Lower leg skin (tissue), 4 donors: ENCODE results near the gene KAZN. TPM values are rescaled to one million over a fixed set of nuclear protein-coding genes. Genes with fewer than 3 reads are reported as not detected.

Source experiments
- DNase-seq, 2 donors: peaks; one replicate each; pipeline ENCODE4 v3.0.0-alpha.2; 2019; ENCODE audit warnings: low spot score in 2 of 2
- H3K4me3 ChIP-seq: fragments of 200-600 bp; sonication (generic); 2 replicates; pipeline ENCODE4 v1.5.1; 2017; ENCODE audit warnings: mild to moderate bottlenecking, low read depth; ENCODE audit not compliant: poor library complexity, severe bottlenecking
- POLR2A ChIP-seq, 2 donors: fragments of 450-650 bp; IDR thresholded peaks; one replicate each; pipeline ENCODE4 v1.6.1; 2016 to 2017; ENCODE audit warnings: antibody characterized with exemption in 2 of 2, mild to moderate bottlenecking in 1 of 2, moderate library complexity in 1 of 2
- WGBS, 2 donors: methylation state at CpG; one replicate each; pipeline ENCODE4 v1.1.5; 2018; 5-methylcytosine and 5-hydroxymethylcytosine counted together
- intact Hi-C: fragments of 100-400 bp; cut with DNase I; formaldehyde crosslinking; loops from one replicate; pipeline ENCODE4 v1.15.0; 2023; ENCODE audit warnings: low total_unique reads
- total RNA-seq, 4 donors: library from RNA; depleted of rRNA; stranded (reverse); fragments of >200 nt; gene quantifications; one replicate each; pipeline ENCODE4 v1.1.0, GENCODE V29; 2016
- TF ChIP-seq, protein P1 (sequence below), 3 donors: fragments of 450-650 bp; IDR thresholded peaks; one replicate each; pipeline ENCODE4 v1.5.1; 2016; ENCODE audit warnings: antibody characterized with exemption in 3 of 3, mild to moderate bottlenecking in 3 of 3, moderate library complexity in 2 of 3

KAZN gene
- total RNA-seq, 4 donors from 2014 or later, result 21.4 to 36.0 (median 28.4) TPM

- DNase-seq, result no peak
- WGBS, 2 donors, result 64% methylated on average over 3 of the region's 3 CpGs
- TF ChIP-seq, protein P1, sequence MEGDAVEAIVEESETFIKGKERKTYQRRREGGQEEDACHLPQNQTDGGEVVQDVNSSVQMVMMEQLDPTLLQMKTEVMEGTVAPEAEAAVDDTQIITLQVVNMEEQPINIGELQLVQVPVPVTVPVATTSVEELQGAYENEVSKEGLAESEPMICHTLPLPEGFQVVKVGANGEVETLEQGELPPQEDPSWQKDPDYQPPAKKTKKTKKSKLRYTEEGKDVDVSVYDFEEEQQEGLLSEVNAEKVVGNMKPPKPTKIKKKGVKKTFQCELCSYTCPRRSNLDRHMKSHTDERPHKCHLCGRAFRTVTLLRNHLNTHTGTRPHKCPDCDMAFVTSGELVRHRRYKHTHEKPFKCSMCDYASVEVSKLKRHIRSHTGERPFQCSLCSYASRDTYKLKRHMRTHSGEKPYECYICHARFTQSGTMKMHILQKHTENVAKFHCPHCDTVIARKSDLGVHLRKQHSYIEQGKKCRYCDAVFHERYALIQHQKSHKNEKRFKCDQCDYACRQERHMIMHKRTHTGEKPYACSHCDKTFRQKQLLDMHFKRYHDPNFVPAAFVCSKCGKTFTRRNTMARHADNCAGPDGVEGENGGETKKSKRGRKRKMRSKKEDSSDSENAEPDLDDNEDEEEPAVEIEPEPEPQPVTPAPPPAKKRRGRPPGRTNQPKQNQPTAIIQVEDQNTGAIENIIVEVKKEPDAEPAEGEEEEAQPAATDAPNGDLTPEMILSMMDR (IDR thresholded peaks at IDR 0.05), result no peak
- no peak for TF ChIP-seq POLR2A (IDR thresholded peaks at IDR 0.05)
- intact Hi-C loops, result loop anchor here (10.0 kb wide), 1 partner anchor 123 kb away; no protein-coding TSS in a partner anchor
- no peak overlapping the region for H3K4me3 ChIP-seq
These were observed 553.4 kb downstream of the KAZN start for GRCh38 chr1:15151871-15152270.

DNA sequence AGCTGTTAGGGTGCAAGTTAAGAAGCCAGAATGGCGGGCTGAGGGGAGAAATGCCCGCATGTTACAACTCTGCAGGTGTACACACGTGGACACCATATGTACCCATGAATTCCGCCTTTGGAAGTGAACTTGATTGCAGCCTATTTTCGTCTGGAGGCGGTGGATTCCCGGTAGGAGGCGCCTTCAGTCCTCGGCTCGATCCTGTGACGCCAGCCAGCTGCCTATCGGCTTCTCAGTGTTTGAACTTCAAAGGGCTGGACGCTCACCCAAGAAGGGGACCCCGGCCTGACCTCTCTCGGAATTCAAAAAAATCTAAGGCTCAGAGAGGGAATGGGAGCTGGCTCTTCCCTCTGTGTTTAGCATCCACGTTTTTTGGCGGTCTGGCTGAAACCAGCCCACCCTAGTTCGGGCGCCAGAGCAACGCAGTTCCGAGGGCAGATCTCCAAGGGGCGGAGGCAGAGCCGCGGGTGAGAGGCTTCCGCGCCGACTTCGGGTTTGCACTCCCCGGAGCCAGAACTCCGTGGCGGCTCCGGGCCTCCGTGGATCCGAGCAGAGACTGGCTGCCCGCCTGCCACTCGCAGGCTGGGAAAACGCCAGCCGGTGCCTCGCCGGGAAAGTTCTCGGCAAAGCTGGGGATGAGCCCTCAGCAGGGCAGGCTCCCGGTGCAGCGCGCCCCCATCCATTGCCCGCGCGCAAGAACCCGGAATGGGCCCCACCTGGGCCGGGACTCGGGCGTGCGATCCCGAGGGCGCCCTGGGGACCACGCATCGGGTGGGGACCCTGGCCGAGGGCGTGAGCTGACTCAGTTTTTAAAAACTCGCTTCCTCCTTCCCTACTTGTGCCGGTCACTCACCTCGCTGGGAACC is 554.1 kb downstream of the KAZN start:
- 1% methylated on average over 34 to 36 of the region's 61 CpGs for WGBS, 2 donors
- intact Hi-C loops, result loop anchor here (10.0 kb wide), 1 partner anchor 122 kb away; no protein-coding TSS in a partner anchor
- peak overlapping the region; percentile 36 for H3K4me3 ChIP-seq
- DNase-seq, result peak; percentile 70 to 96
- TF ChIP-seq POLR2A (IDR thresholded peaks at IDR 0.05), result no peak
- TF ChIP-seq, protein P1 (IDR thresholded peaks at IDR 0.05), result peak in 1 of 3 donors; percentile 26

- no peak for TF ChIP-seq POLR2A (IDR thresholded peaks at IDR 0.05)
- TF ChIP-seq, protein P1 (IDR thresholded peaks at IDR 0.05), result no peak
- DNase-seq, result peak in 1 of 2 donors; percentile 91
- peak within 1 kb of the TSS; percentile 36 for H3K4me3 ChIP-seq
- WGBS, 2 donors, result 1 to 2% methylated on average over 33 to 45 of the region's 56 CpGs
- intact Hi-C loops, result loop anchor here (10.0 kb wide), 1 partner anchor 121 kb away; no protein-coding TSS in a partner anchor
These were observed 554.8 kb downstream of the KAZN start, which contains the start of gene TMEM51 for GRCh38 chr1:15153184-15153841. TSS of gene TMEM51 (plus strand) at chr1:15153747. CDS start at chr1:15215088, 61,341 bp downstream.

DNA sequence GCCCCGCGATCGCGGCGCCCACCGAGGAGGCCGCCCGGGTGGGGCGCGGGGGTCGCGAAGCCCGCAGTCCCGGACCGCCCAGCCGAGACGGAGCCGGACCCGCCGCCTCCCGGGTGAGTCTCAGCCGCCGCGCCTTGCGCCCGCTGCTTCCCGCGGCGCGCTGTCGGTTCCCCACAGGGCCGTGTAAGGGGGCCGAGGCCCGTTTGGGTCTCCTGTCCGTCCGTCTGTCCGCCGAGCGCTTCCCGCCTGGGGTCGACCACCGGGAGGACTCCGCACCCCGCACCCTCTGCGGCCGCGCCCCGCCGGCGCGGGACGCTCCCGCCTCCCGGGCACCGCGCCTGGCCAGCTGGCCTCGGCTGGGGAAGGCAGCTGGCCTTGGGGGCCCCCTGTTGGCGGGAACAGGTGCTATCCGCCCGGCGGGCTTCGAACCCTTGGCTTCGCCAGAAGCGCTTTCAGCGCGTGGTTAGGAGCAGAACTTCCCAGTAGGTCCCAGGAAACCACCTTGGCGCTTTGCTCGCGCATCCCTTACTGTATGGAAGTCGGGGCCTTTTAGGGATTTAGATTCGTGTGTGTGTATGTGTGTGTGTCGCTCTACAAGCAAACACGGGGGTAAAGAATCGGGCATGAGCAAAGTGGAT is 555.5 kb downstream of the KAZN start:
- 1% methylated on average over 33 to 70 of the region's 74 CpGs for WGBS, 2 donors
- intact Hi-C loops, result loop anchor here (10.0 kb wide), 1 partner anchor 121 kb away; no protein-coding TSS in a partner anchor
- DNase-seq, result peak in 1 of 2 donors; percentile 89
- no peak for TF ChIP-seq POLR2A (IDR thresholded peaks at IDR 0.05)
- TF ChIP-seq, protein P1 (IDR thresholded peaks at IDR 0.05), result no peak
- peak overlapping the region; percentile 36 for H3K4me3 ChIP-seq

GRCh38 chr1:15154480-15155036 is 556.1 kb downstream of the KAZN start:
- intact Hi-C loops, result loop anchor here (10.0 kb wide), 1 partner anchor 120 kb away; no protein-coding TSS in a partner anchor
- 7% methylated on average over 27 to 34 of the region's 37 CpGs for WGBS, 2 donors
- H3K4me3 ChIP-seq, result no peak overlapping the region
- TF ChIP-seq POLR2A (IDR thresholded peaks at IDR 0.05), result no peak
- TF ChIP-seq, protein P1 (IDR thresholded peaks at IDR 0.05), result no peak
- peak in 1 of 2 donors; percentile 86 for DNase-seq
